Activated CD4-positive, alpha-beta T cell treated with anti-CD3 and anti-CD28 coated beads, Interleukin-2, amount 50 U/mL, for 16 hours (primary cell): ENCODE measurements around the gene IFT57.

Experiments used
- DNase-seq: peaks from one replicate; pipeline ENCODE4 v3.0.0-alpha.2; 2020

IFT57 gene

GRCh38 chr3:108122276-108122675 is 99.9 kb downstream of the IFT57 start:
- DNase-seq, result no peak

GRCh38 chr3:108119398-108120104 is 102.7 kb downstream of the IFT57 start:
- no peak for DNase-seq

GRCh38 chr3:108118038-108118768 is 104.0 kb downstream of the IFT57 start:
- DNase-seq, result no peak

- no peak for DNase-seq
These were observed 104.9 kb downstream of the IFT57 start for GRCh38 chr3:108117241-108117775.

- DNase-seq, result no peak
These were observed 107.7 kb downstream of the IFT57 start for GRCh38 chr3:108114423-108115065.

- no peak for DNase-seq
These were observed 108.2 kb downstream of the IFT57 start for GRCh38 chr3:108113975-108114374.

- DNase-seq, result no peak
These were observed 111.3 kb downstream of the IFT57 start for GRCh38 chr3:108110934-108111333.
